ENCODE measurements around the gene HP. TPM values are rescaled to one million over a fixed set of nuclear protein-coding genes. Genes with fewer than 3 reads are reported as not detected.
"Not testable (repeated sequence)": the region's sequence is repeated elsewhere in the genome, so short reads cannot be mapped to it uniquely, and the experiment has no call there.

Gene HP
- total RNA-seq, 1 donor from 2014 or later = not detected

DNA sequence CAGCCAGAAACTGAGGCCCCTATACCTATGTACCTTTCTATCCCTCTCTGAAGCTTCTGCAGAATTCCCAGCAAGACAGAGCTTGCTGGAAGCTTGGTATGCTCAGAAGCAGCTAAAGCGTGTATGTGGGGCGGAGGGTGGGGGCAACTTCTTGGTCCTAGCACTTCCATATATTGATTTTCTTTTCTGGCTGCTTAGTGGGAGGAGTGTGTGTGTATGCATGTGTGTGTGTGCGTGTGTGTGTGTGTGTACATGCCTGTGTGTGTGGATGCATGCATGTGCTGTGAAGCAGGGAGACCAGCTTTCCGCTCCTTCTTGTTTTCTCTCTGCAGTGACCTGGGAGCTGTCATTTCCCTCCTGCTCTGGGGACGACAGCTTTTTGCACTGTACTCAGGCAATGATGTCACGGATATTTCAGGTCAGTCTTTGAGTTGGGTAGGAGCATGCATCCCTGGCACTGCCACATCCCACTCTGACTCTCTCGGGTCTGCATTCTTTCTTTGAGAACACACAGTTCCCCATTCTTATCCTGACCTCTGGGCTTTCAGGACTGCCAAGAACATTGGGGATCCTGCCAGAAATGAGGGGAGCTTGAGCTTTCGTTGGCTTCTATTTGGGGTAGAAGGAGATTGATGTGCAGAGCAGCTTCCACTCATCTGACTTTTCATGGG, 19.4 kb downstream of the HP start:
- Mint-ChIP-seq H3K36me3 (ENCODE audit: low read depth, unreplicated experiment) (peaks cover 9% of the 10 kb centered on the region), H3K9me3 (ENCODE audit: unreplicated experiment) (no peaks in the 10 kb centered on the region), H3K4me1 (ENCODE audit: unreplicated experiment) (peaks cover 35% of the 10 kb centered on the region), H3K27ac (ENCODE audit: unreplicated experiment) (peak overlapping the region; percentile 70), H3K4me3 (ENCODE audit: unreplicated experiment) (peak overlapping the region; percentile 62), H3K27me3 (ENCODE audit: unreplicated experiment) (peaks cover 8% of the 10 kb centered on the region)
- TF ChIP-seq, protein P1, sequence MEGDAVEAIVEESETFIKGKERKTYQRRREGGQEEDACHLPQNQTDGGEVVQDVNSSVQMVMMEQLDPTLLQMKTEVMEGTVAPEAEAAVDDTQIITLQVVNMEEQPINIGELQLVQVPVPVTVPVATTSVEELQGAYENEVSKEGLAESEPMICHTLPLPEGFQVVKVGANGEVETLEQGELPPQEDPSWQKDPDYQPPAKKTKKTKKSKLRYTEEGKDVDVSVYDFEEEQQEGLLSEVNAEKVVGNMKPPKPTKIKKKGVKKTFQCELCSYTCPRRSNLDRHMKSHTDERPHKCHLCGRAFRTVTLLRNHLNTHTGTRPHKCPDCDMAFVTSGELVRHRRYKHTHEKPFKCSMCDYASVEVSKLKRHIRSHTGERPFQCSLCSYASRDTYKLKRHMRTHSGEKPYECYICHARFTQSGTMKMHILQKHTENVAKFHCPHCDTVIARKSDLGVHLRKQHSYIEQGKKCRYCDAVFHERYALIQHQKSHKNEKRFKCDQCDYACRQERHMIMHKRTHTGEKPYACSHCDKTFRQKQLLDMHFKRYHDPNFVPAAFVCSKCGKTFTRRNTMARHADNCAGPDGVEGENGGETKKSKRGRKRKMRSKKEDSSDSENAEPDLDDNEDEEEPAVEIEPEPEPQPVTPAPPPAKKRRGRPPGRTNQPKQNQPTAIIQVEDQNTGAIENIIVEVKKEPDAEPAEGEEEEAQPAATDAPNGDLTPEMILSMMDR (IDR thresholded peaks at IDR 0.05; ENCODE audit: unreplicated experiment) = no peak
- DNase-seq (ENCODE audit: low spot score) = no peak

DNA sequence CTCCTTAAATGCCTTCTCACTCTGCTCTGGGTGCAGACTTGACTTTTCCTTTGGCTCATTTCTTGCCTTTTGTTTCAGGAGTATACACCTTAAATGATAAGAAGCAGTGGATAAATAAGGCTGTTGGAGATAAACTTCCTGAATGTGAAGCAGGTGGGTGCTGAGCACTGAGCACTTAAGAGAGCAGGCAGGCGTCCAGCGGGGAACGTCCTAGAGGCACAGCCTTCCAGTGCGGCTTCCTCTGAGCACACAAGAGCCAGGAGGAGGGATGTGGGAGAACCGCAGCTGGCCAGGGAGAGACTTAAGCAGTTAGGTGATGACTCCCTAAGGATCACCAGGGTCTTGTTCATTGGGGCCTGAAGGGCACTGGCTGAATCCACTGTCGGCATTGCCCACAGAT, 20.8 kb downstream of the HP start:
- H3K9me3 Mint-ChIP-seq (ENCODE audit: unreplicated experiment); H3K36me3 Mint-ChIP-seq (ENCODE audit: low read depth, unreplicated experiment); H3K27ac Mint-ChIP-seq (ENCODE audit: unreplicated experiment); DNase-seq (ENCODE audit: low spot score); H3K27me3 Mint-ChIP-seq (ENCODE audit: unreplicated experiment); H3K4me3 Mint-ChIP-seq (ENCODE audit: unreplicated experiment): not testable (repeated sequence)
- peaks cover 21% of the 10 kb centered on the region for H3K4me1 Mint-ChIP-seq (ENCODE audit: unreplicated experiment)

DNA sequence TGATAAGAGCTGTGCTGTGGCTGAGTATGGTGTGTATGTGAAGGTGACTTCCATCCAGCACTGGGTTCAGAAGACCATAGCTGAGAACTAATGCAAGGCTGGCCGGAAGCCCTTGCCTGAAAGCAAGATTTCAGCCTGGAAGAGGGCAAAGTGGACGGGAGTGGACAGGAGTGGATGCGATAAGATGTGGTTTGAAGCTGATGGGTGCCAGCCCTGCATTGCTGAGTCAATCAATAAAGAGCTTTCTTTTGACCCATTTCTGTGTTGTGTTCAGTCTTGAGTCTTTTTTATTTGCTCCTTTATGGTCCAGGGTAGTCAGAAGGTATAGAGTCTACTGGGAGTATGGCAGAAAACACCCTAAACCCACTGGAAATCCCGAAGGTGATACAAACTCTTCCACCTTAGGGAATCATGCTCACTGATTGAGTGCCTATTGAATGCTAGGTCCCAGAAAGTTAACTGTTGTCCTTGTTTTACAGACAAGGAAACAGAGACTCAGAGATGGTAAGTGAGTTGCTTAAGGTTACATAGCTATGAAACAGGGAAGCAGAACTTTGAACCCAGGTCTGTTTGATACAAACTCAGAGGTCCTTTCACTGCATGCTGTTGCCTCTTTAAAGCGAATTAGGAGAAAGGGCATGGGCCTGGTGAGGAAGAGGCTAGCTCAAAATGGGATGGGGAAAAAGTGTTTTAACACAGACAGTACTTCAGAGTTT, 22.8 kb downstream of the HP start:
- not testable (repeated sequence) for H3K4me1 Mint-ChIP-seq (ENCODE audit: unreplicated experiment); DNase-seq (ENCODE audit: low spot score); H3K9me3 Mint-ChIP-seq (ENCODE audit: unreplicated experiment); H3K27ac Mint-ChIP-seq (ENCODE audit: unreplicated experiment); H3K4me3 Mint-ChIP-seq (ENCODE audit: unreplicated experiment); H3K27me3 Mint-ChIP-seq (ENCODE audit: unreplicated experiment)
- H3K36me3 Mint-ChIP-seq (ENCODE audit: low read depth, unreplicated experiment) = peaks cover 13% of the 10 kb centered on the region

DNA sequence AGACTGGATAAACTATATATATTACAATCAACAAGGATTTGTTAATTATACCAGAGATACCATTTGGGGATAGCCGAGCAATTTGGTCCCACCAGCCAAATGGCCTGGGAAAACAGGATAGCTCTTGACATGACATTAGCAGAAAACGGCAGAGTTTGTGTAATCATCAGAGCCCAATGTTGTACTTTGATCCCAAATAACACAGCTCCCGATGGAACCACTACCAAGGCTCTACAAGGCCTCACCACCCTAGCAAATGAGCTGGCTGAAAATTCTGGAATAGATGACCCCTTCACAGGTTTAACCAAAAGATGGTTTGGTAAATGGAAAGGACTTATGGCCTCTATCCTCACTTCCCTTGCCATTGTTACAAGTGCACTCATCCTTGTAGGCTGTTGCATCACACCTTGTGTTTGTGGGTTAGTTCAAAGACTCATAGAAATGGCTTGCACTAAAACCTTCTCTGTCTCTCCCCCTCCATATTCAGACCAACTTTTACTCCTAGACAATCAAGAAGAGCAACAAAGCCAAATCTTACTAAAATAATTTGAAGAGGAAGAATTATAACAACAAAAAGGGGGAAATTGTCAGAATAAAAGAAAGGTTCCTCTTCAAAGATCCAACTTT, 29.6 kb downstream of the HP start:
- no peaks in the 10 kb centered on the region for H3K9me3 Mint-ChIP-seq (ENCODE audit: unreplicated experiment)
- TF ChIP-seq, protein P1 (IDR thresholded peaks at IDR 0.05; ENCODE audit: unreplicated experiment) = no peak
- H3K27me3 Mint-ChIP-seq (ENCODE audit: unreplicated experiment) = peaks cover 3% of the 10 kb centered on the region
- peak overlapping the region; percentile 78 for H3K4me3 Mint-ChIP-seq (ENCODE audit: unreplicated experiment)
- no peaks in the 10 kb centered on the region for H3K4me1 Mint-ChIP-seq (ENCODE audit: unreplicated experiment)
- H3K27ac Mint-ChIP-seq (ENCODE audit: unreplicated experiment) = no peak overlapping the region
- peaks cover 39% of the 10 kb centered on the region for H3K36me3 Mint-ChIP-seq (ENCODE audit: low read depth, unreplicated experiment)
- DNase-seq (ENCODE audit: low spot score) = no peak

DNA sequence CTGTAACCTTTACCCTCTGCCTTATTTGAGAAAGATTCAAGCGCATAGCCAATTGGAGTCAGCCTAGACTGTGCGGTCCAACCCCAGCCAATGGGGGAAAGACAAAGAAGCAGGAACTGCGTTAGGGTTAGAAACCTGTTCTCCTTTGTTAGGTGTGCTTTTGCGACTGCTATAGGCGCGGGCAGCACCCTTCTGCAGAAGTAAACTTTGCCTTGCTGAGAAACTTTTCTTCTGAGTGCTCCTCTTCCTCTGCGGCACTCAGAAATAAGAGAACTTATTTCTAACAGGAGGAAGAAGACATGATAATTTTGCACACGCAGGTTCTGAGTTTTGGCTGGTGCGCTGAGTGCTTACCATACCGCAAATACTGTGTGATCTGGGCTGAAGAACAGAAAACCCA, 30.1 kb downstream of the HP start:
- Mint-ChIP-seq H3K4me3 (ENCODE audit: unreplicated experiment) (peak overlapping the region; percentile 78), H3K27ac (ENCODE audit: unreplicated experiment) (no peak overlapping the region), H3K27me3 (ENCODE audit: unreplicated experiment) (peaks cover 3% of the 10 kb centered on the region), H3K4me1 (ENCODE audit: unreplicated experiment) (no peaks in the 10 kb centered on the region), H3K36me3 (ENCODE audit: low read depth, unreplicated experiment) (peaks cover 45% of the 10 kb centered on the region), H3K9me3 (ENCODE audit: unreplicated experiment) (no peaks in the 10 kb centered on the region)
- DNase-seq (ENCODE audit: low spot score) = no peak
- TF ChIP-seq, protein P1 (IDR thresholded peaks at IDR 0.05; ENCODE audit: unreplicated experiment) = no peak

DNA sequence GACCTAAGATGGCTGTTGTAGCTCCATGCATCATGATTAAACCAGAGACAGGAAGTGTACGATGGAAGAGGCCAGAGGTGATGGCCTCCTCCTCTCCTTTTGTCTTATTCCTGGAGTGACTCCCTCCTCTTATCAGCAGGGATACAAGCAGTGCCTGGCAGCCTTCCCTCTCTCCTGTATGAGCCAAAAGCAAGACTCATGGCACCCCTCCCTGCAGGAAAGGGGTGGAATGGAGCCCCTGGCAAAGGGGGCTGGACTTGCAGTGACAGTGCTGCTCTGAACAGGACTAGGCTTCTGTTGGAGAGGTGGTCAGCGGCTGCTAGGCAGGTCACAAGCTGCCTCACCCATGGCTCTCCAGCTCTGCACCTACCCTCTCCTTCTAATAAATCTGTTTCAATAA, 30.7 kb downstream of the HP start:
- TF ChIP-seq, protein P1 (IDR thresholded peaks at IDR 0.05; ENCODE audit: unreplicated experiment) = no peak
- Mint-ChIP-seq H3K4me1 (ENCODE audit: unreplicated experiment) (no peaks in the 10 kb centered on the region), H3K27me3 (ENCODE audit: unreplicated experiment) (peaks cover 3% of the 10 kb centered on the region), H3K9me3 (ENCODE audit: unreplicated experiment) (no peaks in the 10 kb centered on the region), H3K4me3 (ENCODE audit: unreplicated experiment) (peak overlapping the region; percentile 78), H3K36me3 (ENCODE audit: low read depth, unreplicated experiment) (peaks cover 50% of the 10 kb centered on the region), H3K27ac (ENCODE audit: unreplicated experiment) (no peak overlapping the region)
- DNase-seq (ENCODE audit: low spot score) = no peak
